ENCODE measurements around the gene DAAM2. TPM values are rescaled to one million over a fixed set of nuclear protein-coding genes. Genes with fewer than 3 reads are reported as not detected.

The DAAM2 gene
- total and polyA plus RNA-seq, 12 donors, result 6.0 to 25.9 (median 12.2) TPM

DNA sequence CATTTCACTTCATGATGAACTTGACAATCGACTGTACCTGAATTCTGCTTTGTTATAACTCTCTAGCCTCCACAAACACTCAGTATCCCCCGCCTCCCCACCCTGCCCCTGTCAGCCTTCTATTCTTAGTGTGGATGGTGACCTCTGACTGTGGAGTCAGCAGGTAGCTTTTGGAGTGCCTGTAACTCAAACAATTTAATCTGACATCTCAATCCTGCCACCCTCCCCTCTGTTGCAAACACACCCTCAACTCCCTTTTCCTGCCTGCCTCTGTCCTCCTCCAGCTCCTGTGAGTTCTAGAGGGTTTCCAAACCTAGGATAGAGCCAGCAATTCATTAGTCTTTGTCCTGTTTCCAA is 20.3 kb downstream of the DAAM2 start:
- no peak for TF ChIP-seq CTCF (IDR thresholded peaks at IDR 0.05)
- peak; percentile 9 to 69 (median 36) for ATAC-seq
- Histone ChIP-seq H3K4me3 (no peak overlapping the region), H3K27me3 (no peaks in the 10 kb centered on the region), H3K27ac (peak overlapping the region in 5 of 10 donors; percentile 1 to 53 (median 33)), H3K36me3 (peaks cover 0 to 8% (median 0%) of the 10 kb centered on the region in 9 donors), H3K4me1 (peaks cover 0 to 70% (median 34%) of the 10 kb centered on the region in 9 donors), H3K9me3 (no peaks in the 10 kb centered on the region)
- 65% methylated on average over 2 of the region's 2 CpGs for WGBS, 2 donors
- intact Hi-C loops (cut with DNase I), result no loop called here
- no peak for DNase-seq

GRCh38 chr6:39812853-39813533 is 20.8 kb downstream of the DAAM2 start:
- peaks cover 0 to 64% (median 36%) of the 10 kb centered on the region in 9 donors for H3K4me1 ChIP-seq
- H3K9me3 ChIP-seq, result no peaks in the 10 kb centered on the region
- no peak for DNase-seq
- H3K4me3 ChIP-seq, result no peak overlapping the region
- peak in 4 of 9 donors; percentile 18 to 37 (median 25) for TF ChIP-seq CTCF (IDR thresholded peaks at IDR 0.05)
- no peaks in the 10 kb centered on the region for H3K27me3 ChIP-seq
- ATAC-seq, result peak; percentile 25 to 73 (median 40)
- intact Hi-C loops (cut with DNase I), result no loop called here
- WGBS, 2 donors, result 31 to 43% methylated on average over 9 of the region's 9 CpGs
- peaks cover 0 to 8% (median 0%) of the 10 kb centered on the region in 9 donors for H3K36me3 ChIP-seq
- peak overlapping the region in 6 of 10 donors; percentile 23 to 53 (median 30) for H3K27ac ChIP-seq

DNA sequence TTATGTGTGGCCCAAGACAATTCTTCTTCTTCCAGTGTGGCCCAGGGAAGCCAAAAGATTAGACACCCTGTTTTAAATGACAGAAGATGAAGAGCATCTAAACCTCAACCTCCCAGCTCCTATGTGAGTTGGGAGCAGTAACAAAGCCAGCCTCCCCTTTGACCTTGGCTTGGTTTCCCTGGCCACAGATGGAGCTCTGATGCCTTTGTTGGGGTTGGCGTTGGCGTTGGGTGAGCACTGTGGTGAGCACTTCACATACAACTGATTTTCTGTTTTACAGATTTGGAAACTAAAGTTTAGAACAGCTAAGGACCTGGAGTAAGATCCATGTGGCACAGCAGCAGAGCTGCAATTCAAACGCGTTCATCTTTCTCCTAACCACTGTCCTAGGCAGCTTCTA is 22.1 kb downstream of the DAAM2 start:
- peaks cover 0 to 57% (median 31%) of the 10 kb centered on the region in 9 donors for H3K4me1 ChIP-seq
- H3K27ac ChIP-seq, result no peak overlapping the region
- no peak overlapping the region for H3K4me3 ChIP-seq
- H3K36me3 ChIP-seq, result peaks cover 0 to 8% (median 0%) of the 10 kb centered on the region in 9 donors
- DNase-seq (no peak), ATAC-seq (no peak)
- H3K9me3 ChIP-seq, result no peaks in the 10 kb centered on the region
- TF ChIP-seq CTCF (IDR thresholded peaks at IDR 0.05), result no peak
- WGBS, 2 donors, result 93 to 94% methylated on average over 4 of the region's 4 CpGs
- intact Hi-C loops (cut with DNase I), result no loop called here
- no peaks in the 10 kb centered on the region for H3K27me3 ChIP-seq

- no peak overlapping the region for H3K27ac ChIP-seq
- intact Hi-C loops (cut with DNase I), result no loop called here
- H3K4me1 ChIP-seq, result peaks cover 0 to 59% (median 34%) of the 10 kb centered on the region in 9 donors
- no peak for TF ChIP-seq CTCF (IDR thresholded peaks at IDR 0.05)
- DNase-seq (no peak), ATAC-seq (no peak)
- H3K9me3 ChIP-seq, result no peaks in the 10 kb centered on the region
- peaks cover 0 to 8% (median 0%) of the 10 kb centered on the region in 9 donors for H3K36me3 ChIP-seq
- H3K27me3 ChIP-seq, result no peaks in the 10 kb centered on the region
- WGBS, 2 donors, result 79 to 81% methylated on average over 3 of the region's 3 CpGs
- H3K4me3 ChIP-seq, result no peak overlapping the region
Observed at GRCh38 chr6:39815356-39815755, 23.2 kb downstream of the DAAM2 start.
